ENCODE results near the gene ARL8B. TPM values are rescaled to one million over a fixed set of nuclear protein-coding genes. Genes with fewer than 3 reads are reported as not detected.

The ARL8B gene
- total and polyA plus RNA-seq, 2 experiments from 2014 or later, result 47.2 to 72.9 TPM

- Histone ChIP-seq H3K9ac (peak overlapping the region; percentile 70), H3K9me3 (ENCODE audit: low read depth) (no peaks in the 10 kb centered on the region), H3K4me2 (ENCODE audit: unreplicated experiment) (peak overlapping the region; percentile 60), H3K9me2 (ENCODE audit: insufficient read depth) (no peaks in the 10 kb centered on the region), H3K4me1 (ENCODE audit: insufficient read depth) (peaks cover 65% of the 10 kb centered on the region), H3K79me2 (ENCODE audit: insufficient read depth) (peaks cover 83% of the 10 kb centered on the region), H3K36me3 (ENCODE audit: low read depth) (peaks cover 15% of the 10 kb centered on the region; the same call in 1 of the 2 replicates), H3K27me3 (replicated peaks; ENCODE audit: insufficient read depth) (no peaks in the 10 kb centered on the region), H2AFZ (no peak overlapping the region; the same call in 1 of the 2 replicates), H3F3A (ENCODE audit: insufficient read depth) (peaks cover 64% of the 10 kb centered on the region), H3K27ac (peak overlapping the region; percentile 89), H4K20me1 (ENCODE audit: insufficient read depth) (no peaks in the 10 kb centered on the region), H3K4me3 (peak overlapping the region; percentile 11; the same call in 1 of the 2 replicates)
- in situ Hi-C loops (cut with MboI), result no loop called here
- TF ChIP-seq EZH2 (IDR thresholded peaks at IDR 0.05; ENCODE audit: insufficient read depth, poor library complexity, severe bottlenecking) (no peak), EZH2phosphoT487 (IDR thresholded peaks at IDR 0.05; ENCODE audit: insufficient read depth, low read depth) (no peak)
- peak; percentile 58 for DNase-seq
- WGBS, 2 experiments (ENCODE audit: low coverage in 1 of 2, low lambda C conversion rate in 2 of 2, missing lambda C conversion rate in 2 of 2), result 83 to 87% methylated on average over 8 of the region's 8 CpGs
Observed at GRCh38 chr3:5197470-5198312, 75.6 kb downstream of the ARL8B start.

GRCh38 chr3:5198313-5198677, 76.2 kb downstream of the ARL8B start:
- no peaks in the 10 kb centered on the region for H3K27me3 ChIP-seq (replicated peaks; ENCODE audit: insufficient read depth)
- no peaks in the 10 kb centered on the region for H4K20me1 ChIP-seq (ENCODE audit: insufficient read depth)
- H3F3A ChIP-seq (ENCODE audit: insufficient read depth), result peaks cover 64% of the 10 kb centered on the region
- H3K36me3 ChIP-seq (ENCODE audit: low read depth), result peaks cover 18% of the 10 kb centered on the region
- WGBS, 2 experiments (ENCODE audit: low coverage in 1 of 2, low lambda C conversion rate in 2 of 2, missing lambda C conversion rate in 2 of 2), result 86 to 92% methylated on average over 4 of the region's 4 CpGs
- DNase-seq, result no peak
- no peak overlapping the region for H3K4me3 ChIP-seq
- H3K9me2 ChIP-seq (ENCODE audit: insufficient read depth), result no peaks in the 10 kb centered on the region
- no peaks in the 10 kb centered on the region for H3K9me3 ChIP-seq (ENCODE audit: low read depth)
- in situ Hi-C loops (cut with MboI), result no loop called here
- H3K27ac ChIP-seq, result peak overlapping the region; percentile 89
- peak overlapping the region; percentile 70; the same call in 1 of the 2 replicates for H3K9ac ChIP-seq
- peaks cover 80% of the 10 kb centered on the region for H3K79me2 ChIP-seq (ENCODE audit: insufficient read depth)
- no peak overlapping the region for H2AFZ ChIP-seq
- H3K4me2 ChIP-seq (ENCODE audit: unreplicated experiment), result peak overlapping the region; percentile 60
- peaks cover 66% of the 10 kb centered on the region for H3K4me1 ChIP-seq (ENCODE audit: insufficient read depth)
- TF ChIP-seq EZH2phosphoT487 (IDR thresholded peaks at IDR 0.05; ENCODE audit: insufficient read depth, low read depth), result no peak
- no peak for TF ChIP-seq EZH2 (IDR thresholded peaks at IDR 0.05; ENCODE audit: insufficient read depth, poor library complexity, severe bottlenecking)

DNA sequence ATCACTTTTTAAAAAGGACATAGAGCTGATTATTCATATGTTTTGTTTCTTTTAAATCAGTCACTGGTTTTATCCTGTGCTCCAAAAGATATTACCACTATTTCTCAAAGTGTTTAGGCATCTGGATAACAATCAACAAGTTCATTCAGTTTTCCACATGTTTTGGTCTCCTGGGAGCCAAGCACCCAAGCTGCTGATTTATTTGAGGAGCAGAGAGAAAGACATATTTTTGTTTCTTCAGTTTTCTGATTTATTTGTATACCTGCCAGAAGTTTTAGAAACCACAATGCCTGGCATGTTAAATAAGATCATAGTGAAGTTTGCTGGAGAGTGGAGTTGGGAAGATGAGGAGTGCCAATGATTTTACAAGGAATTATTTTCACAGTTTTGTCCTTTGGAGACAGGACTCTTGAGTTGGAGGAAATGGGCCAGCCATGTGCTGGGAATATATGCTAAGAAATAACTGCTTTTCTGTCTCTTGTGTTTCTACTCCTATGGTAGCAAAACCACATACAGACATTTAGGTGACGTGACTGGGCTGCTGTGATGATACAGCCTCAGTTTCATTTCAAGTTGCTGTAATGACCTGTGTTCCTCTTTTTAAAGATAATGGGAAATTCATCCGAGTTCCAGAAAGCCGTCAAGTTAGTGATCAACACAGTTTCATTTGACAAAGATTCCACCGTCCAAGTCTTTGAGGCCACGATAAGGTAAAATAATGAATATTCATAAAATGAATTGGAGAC, 77.1 kb downstream of the ARL8B start:
- Histone ChIP-seq H3K36me3 (ENCODE audit: low read depth) (peaks cover 25% of the 10 kb centered on the region), H4K20me1 (ENCODE audit: insufficient read depth) (no peaks in the 10 kb centered on the region), H3K79me2 (ENCODE audit: insufficient read depth) (peaks cover 79% of the 10 kb centered on the region), H3K9me2 (ENCODE audit: insufficient read depth) (no peaks in the 10 kb centered on the region), H2AFZ (no peak overlapping the region), H3K4me1 (ENCODE audit: insufficient read depth) (peaks cover 63% of the 10 kb centered on the region), H3K4me2 (ENCODE audit: unreplicated experiment) (no peak overlapping the region), H3K27ac (peak overlapping the region; percentile 89; the same call in 1 of the 2 replicates), H3F3A (ENCODE audit: insufficient read depth) (peaks cover 59% of the 10 kb centered on the region), H3K27me3 (replicated peaks; ENCODE audit: insufficient read depth) (no peaks in the 10 kb centered on the region), H3K4me3 (no peak overlapping the region), H3K9me3 (ENCODE audit: low read depth) (no peaks in the 10 kb centered on the region), H3K9ac (no peak overlapping the region; the same call in 1 of the 2 replicates)
- DNase-seq, result no peak
- WGBS, 2 experiments (ENCODE audit: low coverage in 1 of 2, low lambda C conversion rate in 2 of 2, missing lambda C conversion rate in 2 of 2), result 80 to 83% methylated on average over 5 of the region's 5 CpGs
- TF ChIP-seq EZH2 (IDR thresholded peaks at IDR 0.05; ENCODE audit: insufficient read depth, poor library complexity, severe bottlenecking) (no peak), EZH2phosphoT487 (IDR thresholded peaks at IDR 0.05; ENCODE audit: insufficient read depth, low read depth) (no peak)
- in situ Hi-C loops (cut with MboI), result no loop called here

DNA sequence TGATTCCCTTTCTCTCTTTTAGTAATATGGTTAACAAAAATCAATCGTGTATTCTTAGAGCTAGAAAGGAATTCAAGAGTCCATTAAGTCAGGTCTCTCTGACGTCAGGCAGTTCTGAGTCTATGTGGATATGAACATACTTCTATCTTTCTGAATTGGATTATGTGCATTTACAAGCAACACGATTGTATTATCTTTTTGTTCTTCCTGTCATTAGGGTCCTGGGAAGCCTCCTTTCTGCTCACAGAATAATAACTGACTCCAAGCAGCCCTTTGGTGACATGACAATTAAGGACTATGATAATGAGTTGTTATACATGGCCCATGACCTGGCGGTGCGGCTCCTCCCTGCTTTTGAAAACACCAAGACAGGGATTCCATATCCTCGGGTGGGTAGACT, 79.4 kb downstream of the ARL8B start:
- no peaks in the 10 kb centered on the region for H4K20me1 ChIP-seq (ENCODE audit: insufficient read depth)
- DNase-seq, result no peak
- peaks cover 64% of the 10 kb centered on the region for H3K79me2 ChIP-seq (ENCODE audit: insufficient read depth)
- no peaks in the 10 kb centered on the region for H3K9me2 ChIP-seq (ENCODE audit: insufficient read depth)
- no peak overlapping the region for H3K27ac ChIP-seq
- H3K4me1 ChIP-seq (ENCODE audit: insufficient read depth), result peaks cover 49% of the 10 kb centered on the region
- no peaks in the 10 kb centered on the region for H3K9me3 ChIP-seq (ENCODE audit: low read depth)
- in situ Hi-C loops (cut with MboI), result no loop called here
- WGBS, 2 experiments (ENCODE audit: low coverage in 1 of 2, low lambda C conversion rate in 2 of 2, missing lambda C conversion rate in 2 of 2), result 97 to 98% methylated on average over 6 of the region's 6 CpGs
- peaks cover 43% of the 10 kb centered on the region for H3K36me3 ChIP-seq (ENCODE audit: low read depth)
- H3K4me3 ChIP-seq, result no peak overlapping the region
- H3K4me2 ChIP-seq (ENCODE audit: unreplicated experiment), result no peak overlapping the region
- TF ChIP-seq EZH2 (IDR thresholded peaks at IDR 0.05; ENCODE audit: insufficient read depth, poor library complexity, severe bottlenecking) (no peak), EZH2phosphoT487 (IDR thresholded peaks at IDR 0.05; ENCODE audit: insufficient read depth, low read depth) (no peak)
- H3F3A ChIP-seq (ENCODE audit: insufficient read depth), result peaks cover 46% of the 10 kb centered on the region
- no peak overlapping the region for H3K9ac ChIP-seq
- no peak overlapping the region for H2AFZ ChIP-seq
- no peaks in the 10 kb centered on the region for H3K27me3 ChIP-seq (replicated peaks; ENCODE audit: insufficient read depth)
